Upper lobe of left lung (tissue), 6 donors: ENCODE data around the gene UCHL5. TPM values are rescaled to one million over a fixed set of nuclear protein-coding genes. Genes with fewer than 3 reads are reported as not detected.
"Not testable (repeated sequence)": the region's sequence is repeated elsewhere in the genome, so short reads cannot be mapped to it uniquely, and the experiment has no call there.

Experiments used
- ATAC-seq, 2 donors: fragments of 200-7000 bp; cut with Tn5 transposase; one replicate each; pipeline ENCODE4 v1.9.1; 2022; ENCODE audit warnings: mild to moderate bottlenecking in 2 of 2, moderate library complexity in 2 of 2; ENCODE audit not compliant: low FRiP score in 2 of 2
- DNase-seq, 2 donors: peaks; one replicate each; pipeline ENCODE4 v3.0.0-alpha.2; 2019 to 2020
- H3K27ac ChIP-seq, 4 donors: fragments of 200-600 bp; sonication (generic); one replicate each; pipeline ENCODE4 v1.5.1; 2016 to 2019
- H3K27me3 ChIP-seq, 4 donors: fragments of 200-600 bp; sonication (generic); one replicate each; pipeline ENCODE4 v1.5.1; 2017 to 2019
- H3K36me3 ChIP-seq, 4 donors: fragments of 200-600 bp; sonication (generic); one replicate each; pipeline ENCODE4 v1.5.1; 2016 to 2019
- H3K4me1 ChIP-seq, 4 donors: fragments of 200-600 bp; sonication (generic); one replicate each; pipeline ENCODE4 v1.5.1; 2018 to 2019
- H3K4me3 ChIP-seq, 4 donors: fragments of 200-600 bp; sonication (generic); one replicate each; pipeline ENCODE4 v1.5.1; 2017 to 2019; ENCODE audit warnings: mild to moderate bottlenecking in 2 of 4, moderate library complexity in 1 of 4
- H3K9me3 ChIP-seq, 4 donors: fragments of 200-600 bp; sonication (generic); one replicate each; pipeline ENCODE4 v1.5.1; 2018 to 2019
- CTCF ChIP-seq, 6 experiments: fragments of 450-650 bp in 4 of 6; fragments of 200-600 bp in 2 of 6; sonication (generic) in 2 of 6; IDR thresholded peaks; one replicate each; pipeline ENCODE4 v1.5.1; 2016 to 2019; ENCODE audit warnings: antibody characterized with exemption in 6 of 6
- EP300 ChIP-seq, 4 donors: sonication (generic); formaldehyde crosslinking; IDR thresholded peaks; one replicate each; pipeline ENCODE4 v1.5.1; 2017; ENCODE audit warnings: antibody characterized with exemption in 4 of 4, control low read depth in 2 of 4
- POLR2A ChIP-seq, 4 donors: fragments of 450-650 bp; IDR thresholded peaks; one replicate each; pipeline ENCODE4 v1.5.1; 2016 to 2017; ENCODE audit warnings: antibody characterized with exemption in 4 of 4, mild to moderate bottlenecking in 2 of 4
- POLR2AphosphoS5 ChIP-seq, 2 donors: sonication (generic); formaldehyde crosslinking; IDR thresholded peaks; one replicate each; pipeline ENCODE4 v1.5.1; 2017; ENCODE audit warnings: antibody characterized with exemption in 2 of 2
- WGBS, 2 donors: methylation state at CpG; one replicate each; pipeline ENCODE4 v1.1.5; 2017 to 2018; 5-methylcytosine and 5-hydroxymethylcytosine counted together
- total RNA-seq, 6 donors: library from RNA; depleted of rRNA in 4 of 6; stranded (reverse); fragments of >200 nt in 4 of 6; gene quantifications; one replicate each; pipeline versions ENCODE4 v1.1.0 to v1.2.1, GENCODE V29; 2016 to 2021
- donor health status: DM: no; HTN: no; CAD: no; lungs with moderate emphysema.
- donor health status: DM: no; HTN: yes; CAD: no; lungs with severe emphysema.

UCHL5 gene
- total RNA-seq, 6 donors from 2014 or later, result 24.9 to 49.8 (median 36.4) TPM

GRCh38 chr1:192986110-192986747 is 72.9 kb downstream of the UCHL5 start:
- Histone ChIP-seq H3K36me3 (no peaks in the 10 kb centered on the region), H3K4me3 (no peak overlapping the region), H3K27me3 (no peaks in the 10 kb centered on the region), H3K4me1 (no peaks in the 10 kb centered on the region), H3K9me3 (no peaks in the 10 kb centered on the region), H3K27ac (no peak overlapping the region)
- TF ChIP-seq POLR2A (IDR thresholded peaks at IDR 0.05) (no peak), EP300 (IDR thresholded peaks at IDR 0.05) (no peak), POLR2AphosphoS5 (IDR thresholded peaks at IDR 0.05) (no peak), CTCF (IDR thresholded peaks at IDR 0.05) (no peak)
- no peak for ATAC-seq
- WGBS, 2 donors, result 93 to 95% methylated on average over 8 of the region's 8 CpGs
- DNase-seq, result no peak

GRCh38 chr1:192984080-192984479 is 75.1 kb downstream of the UCHL5 start:
- H3K9me3 ChIP-seq, result no peaks in the 10 kb centered on the region
- H3K27me3 ChIP-seq, result no peaks in the 10 kb centered on the region
- no peak overlapping the region for H3K4me3 ChIP-seq
- TF ChIP-seq CTCF (IDR thresholded peaks at IDR 0.05), result no peak
- TF ChIP-seq EP300 (IDR thresholded peaks at IDR 0.05), result no peak
- no peak for TF ChIP-seq POLR2AphosphoS5 (IDR thresholded peaks at IDR 0.05)
- no peak for TF ChIP-seq POLR2A (IDR thresholded peaks at IDR 0.05)
- DNase-seq (no peak), ATAC-seq (no peak)
- no peaks in the 10 kb centered on the region for H3K36me3 ChIP-seq
- WGBS, 2 donors, result 79 to 80% methylated on average over 1 of the region's 1 CpG
- no peak overlapping the region for H3K27ac ChIP-seq
- H3K4me1 ChIP-seq, result no peaks in the 10 kb centered on the region

- no peaks in the 10 kb centered on the region for H3K4me1 ChIP-seq
- no peaks in the 10 kb centered on the region for H3K27me3 ChIP-seq
- WGBS, 2 donors, result 77 to 81% methylated on average over 6 of the region's 6 CpGs
- TF ChIP-seq CTCF (IDR thresholded peaks at IDR 0.05) (no peak), POLR2A (IDR thresholded peaks at IDR 0.05) (no peak)
- no peak overlapping the region for H3K27ac ChIP-seq
- DNase-seq (no peak), ATAC-seq (no peak)
- no peak overlapping the region for H3K4me3 ChIP-seq
- no peaks in the 10 kb centered on the region for H3K9me3 ChIP-seq
- H3K36me3 ChIP-seq, result no peaks in the 10 kb centered on the region
Measured at GRCh38 chr1:192983349-192983980, 75.7 kb downstream of the UCHL5 start.

GRCh38 chr1:192980856-192981255 is 78.3 kb downstream of the UCHL5 start:
- no peak for TF ChIP-seq CTCF (IDR thresholded peaks at IDR 0.05)
- no peak for TF ChIP-seq POLR2A (IDR thresholded peaks at IDR 0.05)
- TF ChIP-seq POLR2AphosphoS5 (IDR thresholded peaks at IDR 0.05), result no peak
- no peaks in the 10 kb centered on the region for H3K27me3 ChIP-seq
- no peak for ATAC-seq
- H3K4me1 ChIP-seq, result no peaks in the 10 kb centered on the region
- H3K36me3 ChIP-seq, result no peaks in the 10 kb centered on the region
- WGBS, 2 donors, result 69 to 95% methylated on average over 1 of the region's 1 CpG
- no peak overlapping the region for H3K27ac ChIP-seq
- H3K9me3 ChIP-seq, result no peaks in the 10 kb centered on the region
- no peak overlapping the region for H3K4me3 ChIP-seq
- no peak for DNase-seq

GRCh38 chr1:192980334-192980733 is 78.8 kb downstream of the UCHL5 start:
- 86 to 91% methylated on average over 4 of the region's 4 CpGs for WGBS, 2 donors
- H3K4me3 ChIP-seq, H3K27me3 ChIP-seq, H3K27ac ChIP-seq, DNase-seq, H3K4me1 ChIP-seq, ATAC-seq, H3K9me3 ChIP-seq, H3K36me3 ChIP-seq: not testable (repeated sequence)
